ENCODE results near the gene ARRB1.
"Not testable (repeated sequence)": the region's sequence is repeated elsewhere in the genome, so short reads cannot be mapped to it uniquely, and the experiment has no call there.

ARRB1 gene

GRCh38 chr11:75305993-75306392 lies 45.5 kb downstream of the ARRB1 start:
- no peaks in the 10 kb centered on the region for H3K27me3 ChIP-seq (ENCODE audit: insufficient read depth, low read depth)
- no peaks in the 10 kb centered on the region for H3K79me2 ChIP-seq (ENCODE audit: insufficient read depth, low read depth)
- H4K20me1 ChIP-seq (ENCODE audit: insufficient read depth) = no peaks in the 10 kb centered on the region
- H3K4me2 ChIP-seq = no peak overlapping the region
- no peak overlapping the region for H3K4me3 ChIP-seq (IDR thresholded peaks at IDR 0.05; ENCODE audit: insufficient read depth, low read depth, low read length)
- no peak overlapping the region for H2AFZ ChIP-seq (ENCODE audit: low read depth)
- H3K27ac ChIP-seq = no peak overlapping the region
- TF ChIP-seq, protein P1, sequence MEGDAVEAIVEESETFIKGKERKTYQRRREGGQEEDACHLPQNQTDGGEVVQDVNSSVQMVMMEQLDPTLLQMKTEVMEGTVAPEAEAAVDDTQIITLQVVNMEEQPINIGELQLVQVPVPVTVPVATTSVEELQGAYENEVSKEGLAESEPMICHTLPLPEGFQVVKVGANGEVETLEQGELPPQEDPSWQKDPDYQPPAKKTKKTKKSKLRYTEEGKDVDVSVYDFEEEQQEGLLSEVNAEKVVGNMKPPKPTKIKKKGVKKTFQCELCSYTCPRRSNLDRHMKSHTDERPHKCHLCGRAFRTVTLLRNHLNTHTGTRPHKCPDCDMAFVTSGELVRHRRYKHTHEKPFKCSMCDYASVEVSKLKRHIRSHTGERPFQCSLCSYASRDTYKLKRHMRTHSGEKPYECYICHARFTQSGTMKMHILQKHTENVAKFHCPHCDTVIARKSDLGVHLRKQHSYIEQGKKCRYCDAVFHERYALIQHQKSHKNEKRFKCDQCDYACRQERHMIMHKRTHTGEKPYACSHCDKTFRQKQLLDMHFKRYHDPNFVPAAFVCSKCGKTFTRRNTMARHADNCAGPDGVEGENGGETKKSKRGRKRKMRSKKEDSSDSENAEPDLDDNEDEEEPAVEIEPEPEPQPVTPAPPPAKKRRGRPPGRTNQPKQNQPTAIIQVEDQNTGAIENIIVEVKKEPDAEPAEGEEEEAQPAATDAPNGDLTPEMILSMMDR (conservative IDR thresholded peaks at IDR 0.05; ENCODE audit: low read depth, low read length) = no peak
- no peak overlapping the region for H3K9ac ChIP-seq
- no peaks in the 10 kb centered on the region for H3K4me1 ChIP-seq (ENCODE audit: low read depth, poor library complexity, severe bottlenecking)
- H3K36me3 ChIP-seq (ENCODE audit: insufficient read depth) = no peaks in the 10 kb centered on the region

DNA sequence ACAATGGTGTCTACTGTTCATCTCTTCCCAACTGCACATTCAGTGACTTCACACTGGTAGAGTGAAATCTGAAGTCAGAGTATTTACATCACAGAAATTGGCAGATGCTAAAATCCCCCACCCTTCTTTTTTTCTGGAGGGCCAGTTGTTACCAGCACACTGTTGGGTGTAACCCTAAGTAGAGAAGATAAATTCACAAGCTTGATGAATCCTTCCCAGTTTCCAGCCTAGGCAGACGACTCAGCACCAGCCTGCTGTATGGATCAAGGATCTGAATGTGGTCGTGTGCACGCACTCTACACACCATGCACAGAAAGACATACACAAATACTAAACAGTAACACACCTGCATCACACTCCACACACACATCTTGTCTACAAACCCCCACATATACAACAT lies 46.0 kb downstream of the ARRB1 start:
- H3K4me1 ChIP-seq (ENCODE audit: low read depth, poor library complexity, severe bottlenecking) = no peaks in the 10 kb centered on the region
- H3K27ac ChIP-seq = no peak overlapping the region
- TF ChIP-seq, protein P1 (conservative IDR thresholded peaks at IDR 0.05; ENCODE audit: low read depth, low read length) = no peak
- no peaks in the 10 kb centered on the region for H3K79me2 ChIP-seq (ENCODE audit: insufficient read depth, low read depth)
- no peak overlapping the region for H3K4me3 ChIP-seq (IDR thresholded peaks at IDR 0.05; ENCODE audit: insufficient read depth, low read depth, low read length)
- H3K27me3 ChIP-seq (ENCODE audit: insufficient read depth, low read depth) = no peaks in the 10 kb centered on the region
- H3K36me3 ChIP-seq (ENCODE audit: insufficient read depth) = no peaks in the 10 kb centered on the region
- no peak overlapping the region for H3K4me2 ChIP-seq
- H4K20me1 ChIP-seq (ENCODE audit: insufficient read depth) = no peaks in the 10 kb centered on the region
- H2AFZ ChIP-seq (ENCODE audit: low read depth) = no peak overlapping the region
- H3K9ac ChIP-seq = no peak overlapping the region

GRCh38 chr11:75304941-75305340 lies 46.5 kb downstream of the ARRB1 start:
- H3K4me1 ChIP-seq (ENCODE audit: low read depth, poor library complexity, severe bottlenecking); H3K27ac ChIP-seq; H2AFZ ChIP-seq (ENCODE audit: low read depth); H3K4me2 ChIP-seq; H3K36me3 ChIP-seq (ENCODE audit: insufficient read depth); H4K20me1 ChIP-seq (ENCODE audit: insufficient read depth); H3K4me3 ChIP-seq (IDR thresholded peaks at IDR 0.05; ENCODE audit: insufficient read depth, low read depth, low read length); H3K9ac ChIP-seq; H3K27me3 ChIP-seq (ENCODE audit: insufficient read depth, low read depth); H3K79me2 ChIP-seq (ENCODE audit: insufficient read depth, low read depth): not testable (repeated sequence)

- H2AFZ ChIP-seq (ENCODE audit: low read depth) = no peak overlapping the region
- H4K20me1 ChIP-seq (ENCODE audit: insufficient read depth) = no peaks in the 10 kb centered on the region
- H3K79me2 ChIP-seq (ENCODE audit: insufficient read depth, low read depth) = no peaks in the 10 kb centered on the region
- no peak overlapping the region for H3K27ac ChIP-seq
- no peak overlapping the region for H3K4me2 ChIP-seq
- H3K27me3 ChIP-seq (ENCODE audit: insufficient read depth, low read depth) = no peaks in the 10 kb centered on the region
- no peak overlapping the region for H3K9ac ChIP-seq
- TF ChIP-seq, protein P1 (conservative IDR thresholded peaks at IDR 0.05; ENCODE audit: low read depth, low read length) = no peak
- H3K4me1 ChIP-seq (ENCODE audit: low read depth, poor library complexity, severe bottlenecking) = no peaks in the 10 kb centered on the region
- no peak overlapping the region for H3K4me3 ChIP-seq (IDR thresholded peaks at IDR 0.05; ENCODE audit: insufficient read depth, low read depth, low read length)
- H3K36me3 ChIP-seq (ENCODE audit: insufficient read depth) = no peaks in the 10 kb centered on the region
These were observed 47.8 kb downstream of the ARRB1 start for GRCh38 chr11:75303544-75304224.

DNA sequence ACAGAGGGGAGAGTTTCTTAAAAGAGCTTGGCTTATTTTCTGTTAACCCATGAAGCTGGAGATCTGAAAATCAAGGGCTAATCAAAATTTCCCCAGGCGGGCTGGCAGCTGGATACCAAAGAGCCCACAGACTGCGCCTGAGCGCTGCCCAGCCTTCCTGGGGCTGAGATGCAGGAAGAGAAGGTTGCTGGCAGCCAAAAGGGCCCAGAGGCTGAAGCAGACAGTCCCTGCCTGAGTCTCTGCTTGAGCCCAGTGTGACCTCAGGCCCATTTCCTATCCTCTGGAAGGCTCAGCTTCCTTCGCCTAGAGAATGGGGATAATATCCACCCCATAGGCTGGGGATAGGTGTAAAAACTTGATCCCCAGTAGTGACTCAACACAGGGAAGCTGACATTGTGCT lies 49.1 kb downstream of the ARRB1 start:
- H3K27ac ChIP-seq = no peak overlapping the region
- no peaks in the 10 kb centered on the region for H4K20me1 ChIP-seq (ENCODE audit: insufficient read depth)
- H3K27me3 ChIP-seq (ENCODE audit: insufficient read depth, low read depth) = no peaks in the 10 kb centered on the region
- H3K4me2 ChIP-seq = no peak overlapping the region
- H3K9ac ChIP-seq = no peak overlapping the region
- no peaks in the 10 kb centered on the region for H3K36me3 ChIP-seq (ENCODE audit: insufficient read depth)
- H2AFZ ChIP-seq (ENCODE audit: low read depth) = no peak overlapping the region
- H3K4me1 ChIP-seq (ENCODE audit: low read depth, poor library complexity, severe bottlenecking) = no peaks in the 10 kb centered on the region
- TF ChIP-seq, protein P1 (conservative IDR thresholded peaks at IDR 0.05; ENCODE audit: low read depth, low read length) = no peak
- no peak overlapping the region for H3K4me3 ChIP-seq (IDR thresholded peaks at IDR 0.05; ENCODE audit: insufficient read depth, low read depth, low read length)
- H3K79me2 ChIP-seq (ENCODE audit: insufficient read depth, low read depth) = no peaks in the 10 kb centered on the region

All from KMS-11 (cell line).